ENCODE results near the gene RSAD1. TPM values are rescaled to one million over a fixed set of nuclear protein-coding genes. Genes with fewer than 3 reads are reported as not detected.

Gene RSAD1
- total RNA-seq, 3 donors from 2014 or later (not counting 1 experiment from before 2014, with no cell fraction given): 49.0 to 71.3 (median 56.5) TPM

GRCh38 chr17:50465171-50465570, 13.5 kb upstream of the RSAD1 start:
- 96% methylated on average over 6 of the region's 6 CpGs for WGBS (ENCODE audit: insufficient coverage)
- H3K36me3 Mint-ChIP-seq: no peaks in the 10 kb centered on the region
- H3K9me3 Mint-ChIP-seq: no peaks in the 10 kb centered on the region
- no peak overlapping the region for H3K4me3 Mint-ChIP-seq
- H3K4me1 ChIP-seq (ENCODE audit: control insufficient read depth, insufficient read depth, low read length): peaks cover 29% of the 10 kb centered on the region
- H3K27ac ChIP-seq (ENCODE audit: low read length): no peak overlapping the region
- no peaks in the 10 kb centered on the region for H3K9me3 ChIP-seq (ENCODE audit: control insufficient read depth, insufficient read depth, low read length)
- no peak for TF ChIP-seq CTCF (IDR thresholded peaks at IDR 0.05)
- H3K4me1 Mint-ChIP-seq: peaks cover 5 to 12% of the 10 kb centered on the region in 2 donors
- H3K36me3 ChIP-seq (ENCODE audit: control insufficient read depth, insufficient read depth, low read length): no peaks in the 10 kb centered on the region
- no peak overlapping the region for H3K27ac Mint-ChIP-seq
- H3K4me3 ChIP-seq (ENCODE audit: low read length): no peak overlapping the region
- ATAC-seq: no peak
- H3K27me3 Mint-ChIP-seq (ENCODE audit: low read depth in 2 of 2): peaks cover 11 to 13% of the 10 kb centered on the region in 2 donors
- intact Hi-C loops (cut with micrococcal nuclease): no loop called here
- H3K27me3 ChIP-seq (ENCODE audit: control insufficient read depth, insufficient read depth, low read length): peaks cover 11% of the 10 kb centered on the region
- DNase-seq: no peak

GRCh38 chr17:50465635-50466034, 13.0 kb upstream of the RSAD1 start:
- H3K36me3 Mint-ChIP-seq: no peaks in the 10 kb centered on the region
- DNase-seq (no peak), ATAC-seq (no peak)
- WGBS (ENCODE audit: insufficient coverage): 89% methylated on average over 9 of the region's 9 CpGs
- no peaks in the 10 kb centered on the region for H3K9me3 Mint-ChIP-seq
- intact Hi-C loops (cut with micrococcal nuclease): no loop called here
- Histone ChIP-seq H3K9me3 (ENCODE audit: control insufficient read depth, insufficient read depth, low read length) (no peaks in the 10 kb centered on the region), H3K4me3 (ENCODE audit: low read length) (no peak overlapping the region), H3K27me3 (ENCODE audit: control insufficient read depth, insufficient read depth, low read length) (peaks cover 11% of the 10 kb centered on the region), H3K4me1 (ENCODE audit: control insufficient read depth, insufficient read depth, low read length) (peaks cover 29% of the 10 kb centered on the region), H3K27ac (ENCODE audit: low read length) (no peak overlapping the region), H3K36me3 (ENCODE audit: control insufficient read depth, insufficient read depth, low read length) (no peaks in the 10 kb centered on the region)
- no peak overlapping the region for H3K27ac Mint-ChIP-seq
- TF ChIP-seq CTCF (IDR thresholded peaks at IDR 0.05): no peak
- no peak overlapping the region for H3K4me3 Mint-ChIP-seq
- H3K4me1 Mint-ChIP-seq: peaks cover 5 to 12% of the 10 kb centered on the region in 2 donors
- peaks cover 11 to 13% of the 10 kb centered on the region in 2 donors for H3K27me3 Mint-ChIP-seq (ENCODE audit: low read depth in 2 of 2)

DNA sequence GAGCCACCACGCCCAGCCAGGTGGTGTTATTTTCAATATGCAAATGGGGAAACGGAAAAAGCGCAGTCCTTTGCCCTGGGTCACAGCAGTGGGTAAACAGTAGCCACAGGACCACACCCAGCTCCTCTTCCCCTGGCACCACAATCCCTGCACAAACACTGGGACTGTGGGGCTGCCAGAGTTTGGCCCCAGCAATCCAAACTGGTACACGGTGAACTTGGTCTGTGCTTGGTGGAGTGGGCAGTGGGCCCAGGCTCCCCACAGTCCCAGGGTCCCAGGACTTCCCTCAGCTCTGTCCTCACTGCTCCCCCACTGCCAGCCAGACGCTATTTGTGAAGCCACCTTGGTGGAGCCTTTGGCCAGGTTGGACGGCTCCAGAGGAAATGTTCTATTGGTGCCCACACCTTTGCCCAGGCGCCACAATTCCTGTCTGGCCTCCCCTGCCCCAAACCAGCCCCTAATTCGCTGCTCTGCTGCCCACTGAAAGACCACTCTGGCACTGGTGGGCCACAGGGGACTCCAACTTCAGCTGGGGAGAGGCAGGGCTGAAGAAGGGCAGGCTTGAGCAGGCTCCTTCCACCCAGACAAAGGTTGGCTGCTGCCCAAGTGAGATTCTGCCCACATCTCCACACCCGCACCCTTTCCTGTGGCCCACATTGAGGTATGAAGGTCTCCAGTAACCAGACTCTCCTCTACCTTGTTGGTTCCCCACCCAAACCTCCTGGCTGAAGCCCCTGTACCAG, 12.1 kb upstream of the RSAD1 start:
- Mint-ChIP-seq H3K27ac (no peak overlapping the region), H3K4me3 (no peak overlapping the region), H3K36me3 (no peaks in the 10 kb centered on the region), H3K27me3 (ENCODE audit: low read depth in 2 of 2) (peaks cover 13 to 14% of the 10 kb centered on the region in 2 donors), H3K4me1 (peaks cover 5 to 12% of the 10 kb centered on the region in 2 donors), H3K9me3 (no peaks in the 10 kb centered on the region)
- no peaks in the 10 kb centered on the region for H3K36me3 ChIP-seq (ENCODE audit: control insufficient read depth, insufficient read depth, low read length)
- no peak overlapping the region for H3K4me3 ChIP-seq (ENCODE audit: low read length)
- no peak for TF ChIP-seq CTCF (IDR thresholded peaks at IDR 0.05)
- no peaks in the 10 kb centered on the region for H3K9me3 ChIP-seq (ENCODE audit: control insufficient read depth, insufficient read depth, low read length)
- 66% methylated on average over 9 of the region's 9 CpGs for WGBS (ENCODE audit: insufficient coverage)
- DNase-seq (no peak), ATAC-seq (no peak)
- peaks cover 29% of the 10 kb centered on the region for H3K4me1 ChIP-seq (ENCODE audit: control insufficient read depth, insufficient read depth, low read length)
- no peak overlapping the region for H3K27ac ChIP-seq (ENCODE audit: low read length)
- H3K27me3 ChIP-seq (ENCODE audit: control insufficient read depth, insufficient read depth, low read length): peaks cover 11% of the 10 kb centered on the region
- intact Hi-C loops (cut with micrococcal nuclease): no loop called here
